Parathyroid adenoma (tissue), 2 donors: ENCODE data around the gene C3orf70.
"Not testable (repeated sequence)": the region's sequence is repeated elsewhere in the genome, so short reads cannot be mapped to it uniquely, and the experiment has no call there.

Source experiments
- H2AFZ ChIP-seq: fragments of 300-600 bp; sonication (generic); one replicate; pipeline ENCODE4 v1.7.0; 2017; ENCODE audit warnings: antibody characterized with exemption, mild to moderate bottlenecking
- H3K27ac ChIP-seq: fragments of 300-600 bp; sonication (generic); one replicate; pipeline ENCODE4 v1.7.0; 2017
- H3K27me3 ChIP-seq: fragments of 300-600 bp; sonication (generic); one replicate; pipeline ENCODE4 v1.7.0; 2017; ENCODE audit warnings: low read length; ENCODE audit not compliant: control insufficient read depth, insufficient read depth
- H3K36me3 ChIP-seq: fragments of 300-600 bp; sonication (generic); one replicate; pipeline ENCODE4 v1.7.0; 2017; ENCODE audit warnings: low read length; ENCODE audit not compliant: control insufficient read depth, insufficient read depth
- H3K4me1 ChIP-seq: fragments of 300-600 bp; sonication (generic); one replicate; pipeline ENCODE4 v1.7.0; 2017; ENCODE audit warnings: control low read depth
- H3K4me2 ChIP-seq: fragments of 300-600 bp; sonication (generic); one replicate; pipeline ENCODE4 v1.7.0; 2017; ENCODE audit warnings: low read length
- H3K4me3 ChIP-seq: fragments of 300-600 bp; sonication (generic); one replicate; pipeline ENCODE4 v1.7.0; 2017; ENCODE audit warnings: low read depth, low read length
- H3K79me2 ChIP-seq: fragments of 300-600 bp; sonication (generic); one replicate; pipeline ENCODE4 v1.7.0; 2017; ENCODE audit warnings: control low read depth
- H3K9ac ChIP-seq: fragments of 300-600 bp; sonication (generic); one replicate; pipeline ENCODE4 v1.7.0; 2017; ENCODE audit warnings: mild to moderate bottlenecking
- H3K9me3 ChIP-seq: fragments of 300-600 bp; sonication (generic); one replicate; pipeline ENCODE4 v1.7.0; 2017; ENCODE audit warnings: low read length; ENCODE audit not compliant: control insufficient read depth
- TF ChIP-seq, protein P1 (sequence below): fragments of 300-600 bp; sonication (generic); IDR thresholded peaks from one replicate; pipeline ENCODE4 v1.7.0; 2017; ENCODE audit warnings: antibody characterized with exemption, mild to moderate bottlenecking
- donor health status: primary hyperparathyroidism.

The C3orf70 gene

DNA sequence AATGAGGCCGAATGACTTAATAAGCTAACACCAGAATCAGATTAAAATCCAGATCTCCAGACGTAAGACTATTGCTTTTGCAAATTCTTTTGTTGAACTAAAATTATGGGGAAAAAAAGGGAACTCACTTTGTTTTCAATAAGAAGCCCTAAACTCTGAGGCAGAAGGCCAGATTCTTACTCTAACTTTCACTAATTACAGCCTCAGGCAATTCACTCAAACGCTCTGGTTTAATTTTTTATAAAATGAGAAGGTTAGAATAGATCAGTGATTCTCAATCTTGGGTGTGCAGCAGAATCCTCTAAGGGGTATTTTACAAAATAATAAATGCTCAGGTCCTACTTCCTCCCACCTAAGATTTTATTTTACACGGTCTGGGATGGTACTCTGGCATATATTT is 38.1 kb downstream of the C3orf70 start:
- no peaks in the 10 kb centered on the region for H3K36me3 ChIP-seq
- no peak overlapping the region for H3K27ac ChIP-seq
- no peak overlapping the region for H2AFZ ChIP-seq
- H3K27me3 ChIP-seq, result no peaks in the 10 kb centered on the region
- H3K4me3 ChIP-seq, result no peak overlapping the region
- no peaks in the 10 kb centered on the region for H3K4me1 ChIP-seq
- no peaks in the 10 kb centered on the region for H3K79me2 ChIP-seq
- TF ChIP-seq, protein P1, sequence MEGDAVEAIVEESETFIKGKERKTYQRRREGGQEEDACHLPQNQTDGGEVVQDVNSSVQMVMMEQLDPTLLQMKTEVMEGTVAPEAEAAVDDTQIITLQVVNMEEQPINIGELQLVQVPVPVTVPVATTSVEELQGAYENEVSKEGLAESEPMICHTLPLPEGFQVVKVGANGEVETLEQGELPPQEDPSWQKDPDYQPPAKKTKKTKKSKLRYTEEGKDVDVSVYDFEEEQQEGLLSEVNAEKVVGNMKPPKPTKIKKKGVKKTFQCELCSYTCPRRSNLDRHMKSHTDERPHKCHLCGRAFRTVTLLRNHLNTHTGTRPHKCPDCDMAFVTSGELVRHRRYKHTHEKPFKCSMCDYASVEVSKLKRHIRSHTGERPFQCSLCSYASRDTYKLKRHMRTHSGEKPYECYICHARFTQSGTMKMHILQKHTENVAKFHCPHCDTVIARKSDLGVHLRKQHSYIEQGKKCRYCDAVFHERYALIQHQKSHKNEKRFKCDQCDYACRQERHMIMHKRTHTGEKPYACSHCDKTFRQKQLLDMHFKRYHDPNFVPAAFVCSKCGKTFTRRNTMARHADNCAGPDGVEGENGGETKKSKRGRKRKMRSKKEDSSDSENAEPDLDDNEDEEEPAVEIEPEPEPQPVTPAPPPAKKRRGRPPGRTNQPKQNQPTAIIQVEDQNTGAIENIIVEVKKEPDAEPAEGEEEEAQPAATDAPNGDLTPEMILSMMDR, result no peak
- H3K9me3 ChIP-seq, result no peaks in the 10 kb centered on the region
- H3K4me2 ChIP-seq, result no peak overlapping the region
- H3K9ac ChIP-seq, result no peak overlapping the region

DNA sequence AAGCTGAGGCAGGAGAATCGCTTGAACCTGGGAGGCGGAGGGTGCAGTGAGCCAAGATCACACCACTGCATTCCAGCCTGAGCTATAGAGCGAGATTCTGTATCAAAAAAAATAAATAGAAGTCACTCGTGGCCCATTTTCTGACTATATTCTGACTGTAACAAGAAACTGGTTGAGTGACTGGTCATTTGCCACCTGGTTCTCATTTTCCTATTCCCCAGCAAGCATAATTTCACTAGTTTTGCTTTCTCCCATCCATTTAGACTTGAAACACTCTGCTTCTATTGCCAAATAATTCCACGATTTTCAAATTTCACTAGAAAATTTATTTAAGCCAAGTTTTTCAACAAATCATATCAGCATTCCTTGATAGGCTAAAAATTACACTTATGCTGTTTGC is 40.7 kb downstream of the C3orf70 start:
- Histone ChIP-seq H3K27ac (no peak overlapping the region), H3K36me3 (no peaks in the 10 kb centered on the region), H3K4me3 (no peak overlapping the region), H3K79me2 (no peaks in the 10 kb centered on the region), H3K4me1 (peaks cover 6% of the 10 kb centered on the region), H2AFZ (no peak overlapping the region), H3K4me2 (no peak overlapping the region), H3K9ac (no peak overlapping the region), H3K9me3 (no peaks in the 10 kb centered on the region), H3K27me3 (no peaks in the 10 kb centered on the region)
- TF ChIP-seq, protein P1, result no peak

DNA sequence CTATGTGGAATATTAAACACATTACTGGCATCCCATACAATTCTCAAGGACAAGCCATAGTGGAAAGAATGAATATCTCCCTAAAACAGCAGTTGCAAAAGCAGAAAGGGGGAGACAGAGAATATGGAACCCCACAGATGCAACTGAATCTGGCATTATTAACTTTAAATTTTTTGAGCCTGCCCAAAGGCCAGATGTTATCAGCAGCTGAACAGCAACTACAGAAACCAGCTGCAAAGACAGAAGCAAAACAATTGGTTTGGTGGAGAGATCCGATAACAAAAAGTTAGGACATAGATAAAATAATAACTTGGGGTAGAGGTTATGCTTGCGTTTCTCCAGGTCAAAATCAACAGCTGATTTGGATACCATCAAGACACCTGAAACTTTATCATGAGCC is 43.8 kb downstream of the C3orf70 start:
- H3K79me2 ChIP-seq, H3K27me3 ChIP-seq, H3K9ac ChIP-seq, H3K27ac ChIP-seq, H2AFZ ChIP-seq, H3K9me3 ChIP-seq, H3K36me3 ChIP-seq, H3K4me2 ChIP-seq, H3K4me3 ChIP-seq, H3K4me1 ChIP-seq: not testable (repeated sequence)

DNA sequence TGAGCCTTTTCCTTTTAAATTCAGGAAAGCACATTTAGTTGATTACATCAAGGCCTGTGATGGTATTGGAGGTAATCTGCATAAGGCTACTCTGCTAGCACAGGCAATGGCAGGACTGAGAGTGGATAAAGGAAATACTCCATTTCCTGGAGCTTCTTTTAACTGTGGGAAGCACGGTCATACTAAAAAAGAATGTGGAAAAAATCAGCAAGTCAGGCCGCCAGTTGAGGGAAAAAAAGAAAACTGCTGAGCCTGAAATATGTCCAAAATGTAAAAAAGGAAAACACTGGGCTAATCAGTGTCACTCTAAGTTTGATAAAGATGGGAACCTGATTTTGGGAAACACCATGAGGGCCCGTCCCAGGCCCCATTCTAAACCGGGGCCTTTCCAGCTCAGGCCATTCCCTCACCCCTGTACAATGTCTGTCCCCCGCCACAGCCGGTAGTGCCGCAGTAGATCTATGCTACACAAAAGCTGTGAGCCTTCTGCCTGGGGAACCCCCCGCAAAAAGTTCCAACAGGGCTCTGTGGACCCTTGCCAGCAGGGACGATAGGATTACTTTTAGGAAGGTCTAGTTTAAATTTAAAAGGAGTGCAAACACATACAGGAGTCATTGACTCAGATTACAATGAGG is 46.5 kb downstream of the C3orf70 start:
- H3K4me1 ChIP-seq, H3K9ac ChIP-seq, H3K27ac ChIP-seq, H3K9me3 ChIP-seq, H3K4me2 ChIP-seq, H3K4me3 ChIP-seq, H3K36me3 ChIP-seq, H2AFZ ChIP-seq, H3K79me2 ChIP-seq, H3K27me3 ChIP-seq: not testable (repeated sequence)

DNA sequence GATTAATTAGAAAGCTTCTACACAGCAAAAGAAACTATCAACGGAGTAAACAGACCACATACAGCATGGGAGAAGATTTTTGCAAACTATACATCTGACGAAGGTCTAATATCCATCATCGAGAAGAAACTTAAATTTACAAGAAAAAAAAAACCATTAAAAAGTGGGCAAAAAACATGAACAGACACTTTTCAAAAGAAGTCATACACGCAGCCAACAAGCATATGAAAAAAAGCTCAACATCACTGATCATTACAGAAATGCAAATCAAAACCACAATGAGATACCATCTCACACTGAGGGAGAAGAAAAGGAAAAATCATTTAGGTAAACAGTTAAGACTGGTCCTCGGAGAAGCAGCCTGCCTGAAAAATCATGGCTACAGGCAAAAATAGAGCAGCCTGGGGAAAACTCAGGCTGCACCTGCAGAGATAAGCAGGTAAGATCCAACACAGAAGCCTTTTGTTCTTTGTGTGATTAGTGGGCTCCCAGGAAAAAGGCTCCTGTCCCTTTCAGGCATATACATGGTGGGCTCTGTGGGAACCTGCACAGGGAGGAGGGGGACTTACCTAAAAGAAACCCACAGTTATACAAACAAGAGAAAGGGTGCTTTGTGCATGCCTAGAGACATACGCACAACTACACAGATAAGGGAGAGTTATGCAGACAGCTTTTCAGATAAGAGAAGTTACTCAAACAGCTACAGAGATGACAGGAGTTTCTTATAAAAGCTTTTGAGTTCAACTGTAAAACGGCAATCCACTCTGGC is 49.3 kb downstream of the C3orf70 start:
- Histone ChIP-seq H2AFZ (no peak overlapping the region), H3K4me3 (no peak overlapping the region), H3K4me1 (no peaks in the 10 kb centered on the region), H3K27ac (no peak overlapping the region), H3K4me2 (no peak overlapping the region), H3K79me2 (peaks cover 7% of the 10 kb centered on the region), H3K36me3 (no peaks in the 10 kb centered on the region), H3K9me3 (no peaks in the 10 kb centered on the region), H3K9ac (no peak overlapping the region), H3K27me3 (no peaks in the 10 kb centered on the region)
- TF ChIP-seq, protein P1, result no peak
